Osteocyte (in vitro differentiated cells): ENCODE data around the gene ACAP1. TPM values are rescaled to one million over a fixed set of nuclear protein-coding genes. Genes with fewer than 3 reads are reported as not detected.

Source experiments
- DNase-seq: peaks from one replicate; pipeline ENCODE4 v3.0.0; 2021; ENCODE audit warnings: mixed read lengths; ENCODE audit not compliant: unreplicated experiment; ENCODE audit errors: extremely low spot score
- H3K27ac Mint-ChIP-seq: one replicate; pipeline ENCODE4 v1.8.0; 2021; ENCODE audit warnings: mild to moderate bottlenecking, mixed read lengths; ENCODE audit not compliant: unreplicated experiment
- H3K27me3 Mint-ChIP-seq: one replicate; pipeline ENCODE4 v1.8.0; 2021; ENCODE audit warnings: mixed read lengths; ENCODE audit not compliant: unreplicated experiment
- H3K36me3 Mint-ChIP-seq: one replicate; pipeline ENCODE4 v1.8.0; 2021; ENCODE audit warnings: mixed read lengths; ENCODE audit not compliant: unreplicated experiment
- H3K4me1 Mint-ChIP-seq: one replicate; pipeline ENCODE4 v1.8.0; 2021; ENCODE audit warnings: mixed read lengths; ENCODE audit not compliant: unreplicated experiment
- H3K4me3 Mint-ChIP-seq: one replicate; pipeline ENCODE4 v1.8.0; 2021; ENCODE audit warnings: mild to moderate bottlenecking, moderate library complexity, mixed read lengths; ENCODE audit not compliant: unreplicated experiment
- H3K9me3 Mint-ChIP-seq: one replicate; pipeline ENCODE4 v1.8.0; 2021; ENCODE audit warnings: mixed read lengths; ENCODE audit not compliant: unreplicated experiment
- total RNA-seq: library from RNA; stranded (reverse); gene quantifications from 2 replicates; pipeline ENCODE4 v1.2.1, GENCODE V29; 2021
- TF ChIP-seq, protein P1 (sequence below): fragments of 200-600 bp; sonication (generic); IDR thresholded peaks from 2 replicates; pipeline ENCODE4 v1.5.0; 2021; ENCODE audit warnings: antibody characterized with exemption, mild to moderate bottlenecking, moderate library complexity

Gene ACAP1
- total RNA-seq, 1 donor from 2014 or later: 4.2 TPM

GRCh38 chr17:7340179-7340578 is 3.9 kb downstream of the ACAP1 start:
- Mint-ChIP-seq H3K27me3 (peaks cover 11% of the 10 kb centered on the region), H3K27ac (no peak overlapping the region), H3K36me3 (no peaks in the 10 kb centered on the region), H3K4me1 (no peaks in the 10 kb centered on the region), H3K4me3 (no peak overlapping the region), H3K9me3 (no peaks in the 10 kb centered on the region)
- DNase-seq: no peak
- TF ChIP-seq, protein P1, sequence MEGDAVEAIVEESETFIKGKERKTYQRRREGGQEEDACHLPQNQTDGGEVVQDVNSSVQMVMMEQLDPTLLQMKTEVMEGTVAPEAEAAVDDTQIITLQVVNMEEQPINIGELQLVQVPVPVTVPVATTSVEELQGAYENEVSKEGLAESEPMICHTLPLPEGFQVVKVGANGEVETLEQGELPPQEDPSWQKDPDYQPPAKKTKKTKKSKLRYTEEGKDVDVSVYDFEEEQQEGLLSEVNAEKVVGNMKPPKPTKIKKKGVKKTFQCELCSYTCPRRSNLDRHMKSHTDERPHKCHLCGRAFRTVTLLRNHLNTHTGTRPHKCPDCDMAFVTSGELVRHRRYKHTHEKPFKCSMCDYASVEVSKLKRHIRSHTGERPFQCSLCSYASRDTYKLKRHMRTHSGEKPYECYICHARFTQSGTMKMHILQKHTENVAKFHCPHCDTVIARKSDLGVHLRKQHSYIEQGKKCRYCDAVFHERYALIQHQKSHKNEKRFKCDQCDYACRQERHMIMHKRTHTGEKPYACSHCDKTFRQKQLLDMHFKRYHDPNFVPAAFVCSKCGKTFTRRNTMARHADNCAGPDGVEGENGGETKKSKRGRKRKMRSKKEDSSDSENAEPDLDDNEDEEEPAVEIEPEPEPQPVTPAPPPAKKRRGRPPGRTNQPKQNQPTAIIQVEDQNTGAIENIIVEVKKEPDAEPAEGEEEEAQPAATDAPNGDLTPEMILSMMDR: no peak

GRCh38 chr17:7341842-7342241 is 5.5 kb downstream of the ACAP1 start:
- TF ChIP-seq, protein P1: no peak
- Mint-ChIP-seq H3K27ac (no peak overlapping the region), H3K36me3 (no peaks in the 10 kb centered on the region), H3K4me1 (no peaks in the 10 kb centered on the region), H3K4me3 (no peak overlapping the region), H3K27me3 (peaks cover 11% of the 10 kb centered on the region), H3K9me3 (no peaks in the 10 kb centered on the region)
- no peak for DNase-seq

DNA sequence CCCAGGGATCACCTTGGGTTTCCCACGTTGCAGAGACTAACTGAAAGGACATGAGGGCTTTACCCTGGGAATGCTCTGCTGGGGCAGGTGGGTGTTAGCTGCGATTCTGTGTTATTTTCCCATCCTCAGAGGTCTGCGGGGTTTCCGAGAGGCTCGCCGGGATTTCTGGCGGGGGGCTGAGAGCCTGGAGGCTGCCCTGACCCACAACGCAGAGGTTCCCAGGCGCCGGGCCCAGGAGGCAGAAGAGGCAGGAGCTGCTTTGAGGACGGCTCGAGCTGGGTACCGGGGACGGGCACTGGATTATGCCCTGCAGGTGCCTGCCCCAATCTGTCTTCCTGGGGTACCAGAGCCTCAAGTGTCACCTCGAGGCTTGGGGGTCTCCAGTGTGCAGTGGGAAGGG is 6.9 kb downstream of the ACAP1 start:
- peaks cover 9% of the 10 kb centered on the region for H3K27me3 Mint-ChIP-seq
- H3K9me3 Mint-ChIP-seq: no peaks in the 10 kb centered on the region
- peaks cover 3% of the 10 kb centered on the region for H3K4me1 Mint-ChIP-seq
- TF ChIP-seq, protein P1: no peak
- no peak for DNase-seq
- H3K36me3 Mint-ChIP-seq: no peaks in the 10 kb centered on the region
- H3K27ac Mint-ChIP-seq: no peak overlapping the region
- no peak overlapping the region for H3K4me3 Mint-ChIP-seq

DNA sequence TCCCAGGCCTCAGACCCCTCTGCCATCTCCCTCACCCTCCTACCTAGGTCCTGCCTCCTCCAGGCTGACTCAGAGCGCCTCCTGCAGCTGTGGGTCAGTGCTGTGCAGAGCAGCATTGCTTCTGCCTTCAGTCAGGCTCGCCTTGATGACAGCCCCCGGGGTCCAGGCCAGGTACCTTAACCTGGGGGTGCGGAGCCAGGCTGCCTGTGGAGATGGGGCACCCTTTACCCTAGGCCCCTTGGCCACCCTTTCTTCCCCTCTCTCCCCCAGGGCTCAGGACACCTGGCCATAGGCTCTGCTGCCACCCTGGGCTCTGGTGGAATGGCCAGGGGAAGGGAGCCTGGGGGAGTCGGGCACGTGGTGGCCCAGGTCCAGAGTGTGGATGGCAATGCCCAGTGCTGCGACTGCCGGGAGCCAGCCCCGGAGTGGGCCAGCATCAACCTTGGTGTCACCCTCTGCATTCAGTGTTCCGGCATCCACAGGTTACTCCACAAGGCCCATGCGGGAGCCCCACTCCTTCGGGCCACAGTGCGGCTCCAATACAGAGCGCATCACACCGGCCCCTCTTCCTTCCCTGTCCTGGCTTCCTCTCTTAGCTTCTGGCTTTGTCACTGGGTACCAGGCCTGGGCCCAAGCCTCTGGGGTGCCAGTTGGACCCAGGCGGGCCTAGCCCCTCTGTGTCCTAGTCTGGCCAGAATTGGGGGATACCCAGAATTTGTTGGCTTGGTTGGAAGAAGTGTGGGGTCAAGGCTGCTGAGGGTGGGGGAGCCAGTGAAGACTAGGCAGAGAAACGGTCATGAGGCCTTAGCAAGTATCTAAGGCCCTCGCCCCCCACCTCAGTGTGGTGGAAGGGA is 10.7 kb downstream of the ACAP1 start:
- no peak overlapping the region for H3K4me3 Mint-ChIP-seq
- TF ChIP-seq, protein P1: no peak
- no peaks in the 10 kb centered on the region for H3K36me3 Mint-ChIP-seq
- DNase-seq: no peak
- no peaks in the 10 kb centered on the region for H3K9me3 Mint-ChIP-seq
- H3K4me1 Mint-ChIP-seq: peaks cover 15% of the 10 kb centered on the region
- peaks cover 6% of the 10 kb centered on the region for H3K27me3 Mint-ChIP-seq
- no peak overlapping the region for H3K27ac Mint-ChIP-seq

- Mint-ChIP-seq H3K4me1 (peaks cover 22% of the 10 kb centered on the region), H3K27me3 (peaks cover 6% of the 10 kb centered on the region), H3K36me3 (no peaks in the 10 kb centered on the region), H3K27ac (no peak overlapping the region), H3K9me3 (no peaks in the 10 kb centered on the region), H3K4me3 (no peak overlapping the region)
- DNase-seq: no peak
- TF ChIP-seq, protein P1: no peak
Observed at GRCh38 chr17:7347630-7348477, 11.5 kb downstream of the ACAP1 start.
